Activated naive CD8-positive, alpha-beta T cell treated with anti-CD3 and anti-CD28 coated beads, Interleukin-2, amount 50 U/mL, for 16 hours (primary cell): ENCODE measurements around the gene IL4I1.

ENCODE experiments used
- DNase-seq: peaks from one replicate; pipeline ENCODE4 v3.0.0-alpha.2; 2020; ENCODE audit warnings: low read depth, low spot score

The IL4I1 gene

GRCh38 chr19:49924004-49924880 is 27.6 kb upstream of the IL4I1 start:
- no peak for DNase-seq

- no peak for DNase-seq
These were observed 26.6 kb upstream of the IL4I1 start for GRCh38 chr19:49923055-49924003.

- DNase-seq, result no peak
These were observed 25.4 kb upstream of the IL4I1 start for GRCh38 chr19:49921871-49922795.

GRCh38 chr19:49920624-49921363 is 24.1 kb upstream of the IL4I1 start:
- DNase-seq, result no peak

GRCh38 chr19:49918089-49918488 is 21.4 kb upstream of the IL4I1 start:
- DNase-seq, result no peak

GRCh38 chr19:49916839-49917733 is 20.4 kb upstream of the IL4I1 start:
- DNase-seq, result no peak

GRCh38 chr19:49915271-49915670 is 18.6 kb upstream of the IL4I1 start:
- no peak for DNase-seq

- no peak for DNase-seq
These were observed 17.0 kb upstream of the IL4I1 start for GRCh38 chr19:49913720-49914119.

GRCh38 chr19:49912965-49913685 is 16.4 kb upstream of the IL4I1 start:
- DNase-seq, result no peak

- no peak for DNase-seq
These were observed 14.9 kb upstream of the IL4I1 start for GRCh38 chr19:49911381-49912145.

- DNase-seq, result no peak
These were observed 13.5 kb upstream of the IL4I1 start for GRCh38 chr19:49910179-49910578.

- DNase-seq, result no peak
These were observed 12.1 kb upstream of the IL4I1 start for GRCh38 chr19:49908480-49909420.

GRCh38 chr19:49907745-49908446 is 11.2 kb upstream of the IL4I1 start:
- no peak for DNase-seq

GRCh38 chr19:49906879-49907564 is 10.3 kb upstream of the IL4I1 start:
- no peak for DNase-seq

- DNase-seq, result no peak
These were observed 7.4 kb upstream of the IL4I1 start for GRCh38 chr19:49904136-49904535.
